Osteoblast (primary cell): ENCODE measurements around the gene SHROOM3. TPM values are rescaled to one million over a fixed set of nuclear protein-coding genes. Genes with fewer than 3 reads are reported as not detected.

Source experiments
- DNase-seq: peaks from one replicate; pipeline ENCODE4 v3.0.0; 2011; ENCODE audit warnings: low spot score, mixed read lengths; ENCODE audit not compliant: insufficient read length; ENCODE audit errors: missing footprints
- H2AFZ ChIP-seq: 2 replicates; pipeline ENCODE4 v1.6.0; 2011; ENCODE audit warnings: mild to moderate bottlenecking, low read length
- H3K27ac ChIP-seq: 2 replicates; pipeline ENCODE4 v1.5.1; 2011; ENCODE audit warnings: mild to moderate bottlenecking, low read depth, low read length, moderate library complexity
- H3K27me3 ChIP-seq: 2 replicates; pipeline ENCODE4 v1.6.0; 2012; ENCODE audit warnings: mild to moderate bottlenecking, control low read depth, inconsistent platforms, low read length, moderate library complexity; ENCODE audit not compliant: insufficient read depth
- H3K36me3 ChIP-seq: 2 replicates; pipeline ENCODE4 v1.5.1; 2011; ENCODE audit warnings: mild to moderate bottlenecking, low read length, control low read depth, moderate library complexity; ENCODE audit not compliant: insufficient read depth
- H3K4me1 ChIP-seq: 2 replicates; pipeline ENCODE4 v1.5.1; 2011; ENCODE audit warnings: mild to moderate bottlenecking, low read length, control low read depth, moderate library complexity; ENCODE audit not compliant: insufficient read depth
- H3K4me2 ChIP-seq: 2 replicates; pipeline ENCODE4 v1.6.0; 2011; ENCODE audit warnings: mild to moderate bottlenecking, low read length; ENCODE audit not compliant: insufficient read depth
- H3K4me3 ChIP-seq: fragments of 200-600 bp; sonication (generic); 3 replicates; pipeline ENCODE4 v1.5.1; 2012; ENCODE audit warnings: mild to moderate bottlenecking, low read length, inconsistent platforms; ENCODE audit not compliant: insufficient read depth
- H3K79me2 ChIP-seq: 2 replicates; pipeline ENCODE4 v1.6.0; 2012; ENCODE audit warnings: mild to moderate bottlenecking, low read length, control low read depth, inconsistent platforms; ENCODE audit not compliant: insufficient read depth
- H3K9me3 ChIP-seq: 2 replicates; pipeline ENCODE4 v1.5.1; 2011; ENCODE audit warnings: low read depth, low read length, control low read depth
- H4K20me1 ChIP-seq: 2 replicates; pipeline ENCODE4 v1.6.0; 2012; ENCODE audit warnings: mild to moderate bottlenecking, low read length, control low read depth; ENCODE audit not compliant: insufficient read depth
- CTCF ChIP-seq: IDR thresholded peaks from 2 replicates; pipeline ENCODE4 v1.5.1; 2011; ENCODE audit warnings: mild to moderate bottlenecking, low read depth, low read length, moderate library complexity; ENCODE audit errors: extremely low read depth
- total RNA-seq: library from RNA; depleted of rRNA; stranded (reverse); fragments of >200 nt; gene quantifications from 2 replicates; pipeline ENCODE4 v1.2.3, GENCODE V29; 2012

Gene SHROOM3
- total RNA-seq, 1 donor: 9.8 TPM

DNA sequence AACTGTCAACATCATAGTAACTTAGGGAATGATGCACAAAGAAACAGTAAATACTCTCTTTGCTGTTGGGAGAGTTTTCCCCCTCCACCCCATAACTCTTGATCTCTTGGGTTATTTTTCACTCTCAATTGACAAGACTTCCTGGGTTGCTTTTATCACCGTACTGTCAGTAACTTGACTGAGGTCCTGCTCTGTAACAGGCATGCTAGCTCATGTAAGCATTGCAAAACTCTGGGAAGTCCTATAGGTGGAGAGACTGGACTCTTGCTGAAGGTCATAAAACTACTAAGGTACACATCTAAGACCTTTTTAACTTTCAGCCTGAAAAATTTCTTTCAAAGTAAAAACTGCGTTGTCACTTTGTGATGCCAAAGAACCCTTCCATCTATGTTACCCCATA lies 10.9 kb downstream of the SHROOM3 start:
- peaks cover 9% of the 10 kb centered on the region for H3K4me1 ChIP-seq
- no peak for TF ChIP-seq CTCF
- DNase-seq: no peak
- no peak overlapping the region for H3K4me2 ChIP-seq
- peaks cover 14% of the 10 kb centered on the region for H3K27me3 ChIP-seq
- no peaks in the 10 kb centered on the region for H3K9me3 ChIP-seq
- H4K20me1 ChIP-seq: no peaks in the 10 kb centered on the region
- no peak overlapping the region for H3K4me3 ChIP-seq
- no peak overlapping the region for H2AFZ ChIP-seq
- H3K36me3 ChIP-seq: no peaks in the 10 kb centered on the region
- no peaks in the 10 kb centered on the region for H3K79me2 ChIP-seq
- no peak overlapping the region for H3K27ac ChIP-seq

GRCh38 chr4:76447393-76447851 lies 12.4 kb downstream of the SHROOM3 start:
- no peak overlapping the region for H3K27ac ChIP-seq
- no peak for DNase-seq

GRCh38 chr4:76448211-76448610 lies 13.2 kb downstream of the SHROOM3 start:
- Histone ChIP-seq H3K27ac (no peak overlapping the region), H3K27me3 (peaks cover 14% of the 10 kb centered on the region), H3K4me2 (no peak overlapping the region), H3K4me3 (no peak overlapping the region), H2AFZ (no peak overlapping the region), H3K36me3 (no peaks in the 10 kb centered on the region), H3K4me1 (peaks cover 9% of the 10 kb centered on the region), H3K79me2 (no peaks in the 10 kb centered on the region), H4K20me1 (no peaks in the 10 kb centered on the region), H3K9me3 (no peaks in the 10 kb centered on the region)
- DNase-seq: no peak
- no peak for TF ChIP-seq CTCF

More at GRCh38 chr4:76447393-76447851, 12.4 kb downstream of the SHROOM3 start:
- H4K20me1 ChIP-seq: no peaks in the 10 kb centered on the region
- no peak for TF ChIP-seq CTCF
- no peak overlapping the region for H2AFZ ChIP-seq
- H3K4me3 ChIP-seq: no peak overlapping the region
- peaks cover 14% of the 10 kb centered on the region for H3K27me3 ChIP-seq
- H3K9me3 ChIP-seq: no peaks in the 10 kb centered on the region
- H3K79me2 ChIP-seq: no peaks in the 10 kb centered on the region
- no peak overlapping the region for H3K4me2 ChIP-seq
- no peaks in the 10 kb centered on the region for H3K36me3 ChIP-seq
- H3K4me1 ChIP-seq: peaks cover 9% of the 10 kb centered on the region

- Histone ChIP-seq H3K4me2 (no peak overlapping the region), H3K9me3 (no peaks in the 10 kb centered on the region), H3K79me2 (no peaks in the 10 kb centered on the region), H4K20me1 (no peaks in the 10 kb centered on the region), H3K36me3 (no peaks in the 10 kb centered on the region), H3K4me1 (peaks cover 9% of the 10 kb centered on the region), H3K27ac (no peak overlapping the region), H2AFZ (no peak overlapping the region), H3K27me3 (peaks cover 16% of the 10 kb centered on the region), H3K4me3 (no peak overlapping the region)
- no peak for DNase-seq
- TF ChIP-seq CTCF: no peak
These were observed 14.3 kb downstream of the SHROOM3 start for GRCh38 chr4:76449362-76449767.
